ENCODE measurements around the gene SNAPC1. TPM values are rescaled to one million over a fixed set of nuclear protein-coding genes. Genes with fewer than 3 reads are reported as not detected.

The SNAPC1 gene
- total and polyA plus RNA-seq, 2 of the 13 experiments (the other 11 are each of a cell fraction or from before 2014, with no cell fraction given): 2.6 to 8.5 TPM

GRCh38 chr14:61756135-61756534 is 6.1 kb upstream of the SNAPC1 start:
- no peaks in the 10 kb centered on the region for H3K27me3 ChIP-seq (ENCODE audit: control insufficient read depth in 1 of 2, insufficient read depth in 2 of 2, low read length in 2 of 2)
- H3K27ac ChIP-seq (ENCODE audit: extremely low read length, insufficient read depth, low read length): no peak overlapping the region
- no peak overlapping the region for H3K9ac ChIP-seq (ENCODE audit: insufficient read depth, low read depth, low read length)
- H3K36me3 ChIP-seq (replicated peaks in 1 of 2; ENCODE audit: control insufficient read depth in 1 of 2, insufficient read depth in 2 of 2, low read length in 2 of 2): no peaks in the 10 kb centered on the region
- no peak for DNase-seq (ENCODE audit: low spot score)
- no peak overlapping the region for H3K4me2 ChIP-seq (ENCODE audit: low read depth, low read length)
- in situ Hi-C loops (cut with HindIII; ENCODE audit: extremely low pct_ligation_motif_present, low pct_unique_long_range_greater_than_20kb): no loop called here
- H4K20me1 ChIP-seq (ENCODE audit: insufficient read depth, low read length): no peaks in the 10 kb centered on the region
- FAIRE-seq: no peak
- no peak for TF ChIP-seq NFE2L2 (IDR thresholded peaks at IDR 0.05; ENCODE audit: low read length)
- TF ChIP-seq ZBTB1 (CRISPR knock-in tag; IDR thresholded peaks at IDR 0.05; ENCODE audit: borderline replicate concordance): no peak
- TF ChIP-seq ZNF7 (CRISPR knock-in tag; IDR thresholded peaks at IDR 0.05): no peak
- TF ChIP-seq SP1 (IDR thresholded peaks at IDR 0.05): no peak
- no peak for TF ChIP-seq SP1 (CRISPR knock-in tag; IDR thresholded peaks at IDR 0.05)
- H3K79me2 ChIP-seq (ENCODE audit: insufficient read depth, low read length): no peaks in the 10 kb centered on the region
- intact Hi-C loops (cut with micrococcal nuclease; ENCODE audit: unreplicated experiment): no loop called here
- H3K9me3 ChIP-seq (ENCODE audit: low read length): no peaks in the 10 kb centered on the region
- ChIA-PET CTCF (ENCODE audit: low intra/inter-chr PET ratio, low total read pairs) (no interaction called here), POLR2A (no interaction called here)
- WGBS (ENCODE audit: low lambda C conversion rate): 5% methylated on average over 2 of the region's 2 CpGs
- no peak; the same call in 1 of the 3 replicates for ATAC-seq
- peaks cover 14% of the 10 kb centered on the region for H3K4me1 ChIP-seq (ENCODE audit: insufficient read depth, low read length)
- H3K4me3 ChIP-seq (replicated peaks in 1 of 3; ENCODE audit: insufficient read depth in 1 of 3, low read depth in 2 of 3, low read length in 3 of 3): no peak overlapping the region
- BruUV-seq (replicated peaks): no TSS peak
- H2AFZ ChIP-seq (ENCODE audit: low read length): no peak overlapping the region

- Histone ChIP-seq H3K4me3 (replicated peaks in 1 of 3; ENCODE audit: insufficient read depth in 1 of 3, low read depth in 2 of 3, low read length in 3 of 3) (no peak overlapping the region), H3K4me1 (ENCODE audit: insufficient read depth, low read length) (peaks cover 35% of the 10 kb centered on the region), H3K4me2 (ENCODE audit: low read depth, low read length) (no peak overlapping the region; the same call in 1 of the 2 replicates), H4K20me1 (ENCODE audit: insufficient read depth, low read length) (no peaks in the 10 kb centered on the region), H3K9me3 (ENCODE audit: low read length) (no peaks in the 10 kb centered on the region), H2AFZ (ENCODE audit: low read length) (no peak overlapping the region), H3K9ac (ENCODE audit: insufficient read depth, low read depth, low read length) (no peak overlapping the region), H3K27ac (ENCODE audit: extremely low read length, insufficient read depth, low read length) (no peak overlapping the region), H3K27me3 (ENCODE audit: control insufficient read depth in 1 of 2, insufficient read depth in 2 of 2, low read length in 2 of 2) (no peaks in the 10 kb centered on the region; a peak in 1 of 5 replicates), H3K79me2 (ENCODE audit: insufficient read depth, low read length) (peaks cover 16% of the 10 kb centered on the region), H3K36me3 (replicated peaks in 1 of 2; ENCODE audit: control insufficient read depth in 1 of 2, insufficient read depth in 2 of 2, low read length in 2 of 2) (no peaks in the 10 kb centered on the region)
- ATAC-seq: no peak
- WGBS (ENCODE audit: low lambda C conversion rate): 49% methylated on average over 7 of the region's 7 CpGs
- BruUV-seq (replicated peaks): no TSS peak
- peak; percentile 7; the same call in 1 of the 2 replicates for TF ChIP-seq CREB1 (IDR thresholded peaks at IDR 0.05)
- TF ChIP-seq CREB1 (CRISPR knock-in tag; IDR thresholded peaks at IDR 0.05): no peak
- TF ChIP-seq ATF1 (CRISPR knock-in tag; IDR thresholded peaks at IDR 0.05): no peak
- peak; percentile 97 for TF ChIP-seq ZNF12 (CRISPR knock-in tag; IDR thresholded peaks at IDR 0.05)
- POLR2A ChIA-PET: no interaction called here
- in situ Hi-C loops (cut with HindIII; ENCODE audit: extremely low pct_ligation_motif_present, low pct_unique_long_range_greater_than_20kb) (no loop called here), intact Hi-C loops (cut with micrococcal nuclease; ENCODE audit: unreplicated experiment) (no loop called here)
- DNase-seq (ENCODE audit: low spot score): no peak
- FAIRE-seq: no peak
- CTCF ChIA-PET (ENCODE audit: low intra/inter-chr PET ratio, low total read pairs): no interaction called here
Observed at GRCh38 chr14:61759878-61760277, 2.3 kb upstream of the SNAPC1 start.
